Right cardiac atrium (tissue), 5 donors: ENCODE data around the gene CYP27A1. TPM values are rescaled to one million over a fixed set of nuclear protein-coding genes. Genes with fewer than 3 reads are reported as not detected.
"Not testable (repeated sequence)": the region's sequence is repeated elsewhere in the genome, so short reads cannot be mapped to it uniquely, and the experiment has no call there.

ENCODE experiments used
- ATAC-seq, 2 donors: fragments of 200-7000 bp; cut with Tn5 transposase; one replicate each; pipeline versions ENCODE4 v1.8.0 to v1.9.1; 2020; ENCODE audit warnings: moderate library complexity in 2 of 2, mild to moderate bottlenecking in 1 of 2
- DNase-seq, 3 donors: peaks; one replicate each; pipeline ENCODE4 v3.0.0-alpha.2; 2020
- H3K27ac ChIP-seq: one replicate; pipeline ENCODE4 v1.5.1; 2013; ENCODE audit warnings: mild to moderate bottlenecking, low read length, control low read depth, moderate library complexity
- H3K27me3 ChIP-seq: one replicate; pipeline ENCODE4 v1.6.1; 2013; ENCODE audit not compliant: control insufficient read depth, insufficient read depth
- H3K4me1 ChIP-seq: one replicate; pipeline ENCODE4 v1.6.1; 2013; ENCODE audit warnings: low read length; ENCODE audit not compliant: control insufficient read depth, insufficient read depth
- H3K4me3 ChIP-seq: one replicate; pipeline ENCODE4 v1.5.1; 2013; ENCODE audit warnings: low read length, control low read depth
- H3K9me3 ChIP-seq: one replicate; pipeline ENCODE4 v1.6.1; 2013; ENCODE audit warnings: low read length; ENCODE audit not compliant: control insufficient read depth
- WGBS: extraction: QIAGEN DNeasy Blood & Tissue Kit; methylation state at CpG from one replicate; pipeline ENCODE4 v1.1.7; 2013; 5-methylcytosine and 5-hydroxymethylcytosine counted together
- intact Hi-C, 4 donors: fragments of 100-400 bp; cut with DNase I; formaldehyde crosslinking; loops; one replicate each; pipeline versions ENCODE4 v1.11.0 to v1.14.0; 2022 to 2023
- polyA plus RNA-seq: library from polyadenylated mRNA; stranded (reverse); fragments of 200-250 nt; gene quantifications from one replicate; pipeline ENCODE4 v1.2.3, GENCODE V29; 2013
- total RNA-seq, 4 donors: library from RNA; stranded (reverse); fragmentation: NEBNext Ultra II Directional; extraction: Animal tissue kit (Norgen Biotek cat#: 25700); gene quantifications; one replicate each; pipeline ENCODE4 v1.2.1, GENCODE V29; 2021
- donor health status: healthy with polysubstance abuse.
- donor health status: DM: no; HTN: yes; CAD: no.
- donor health status: DM: no; HTN: no; CAD: no.
- donor health status: DM: no; HTN: yes; CAD: no; lungs with severe emphysema.
- donor health status: DM: yes; HTN: yes; CAD: no.

CYP27A1 gene
- total and polyA plus RNA-seq, 5 donors: 14.0 to 20.2 (median 15.6) TPM

DNA sequence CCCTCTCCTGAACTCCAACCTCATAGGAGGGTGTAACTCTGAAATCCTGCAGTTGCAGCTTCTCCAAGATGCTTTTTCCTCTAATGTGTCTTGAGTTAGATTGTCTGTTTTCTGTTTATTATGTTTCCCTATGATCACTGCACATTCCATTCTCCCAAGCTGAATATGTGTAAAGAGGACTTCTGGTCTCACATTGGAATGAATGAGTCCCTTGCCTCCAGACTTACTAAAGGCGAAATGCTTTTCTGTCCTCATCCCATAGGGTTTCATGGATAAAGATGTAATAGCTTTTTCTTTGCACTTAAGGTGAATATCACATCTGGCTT, 35.5 kb upstream of the CYP27A1 start:
- ATAC-seq (no peak), DNase-seq (no peak)
- WGBS: 83% methylated on average over 1 of the region's 1 CpG
- H3K27me3 ChIP-seq: no peaks in the 10 kb centered on the region
- intact Hi-C loops: no loop called here
- peak overlapping the region; percentile 82 for H3K27ac ChIP-seq
- H3K4me1 ChIP-seq: peaks cover 4% of the 10 kb centered on the region
- no peak overlapping the region for H3K4me3 ChIP-seq
- H3K9me3 ChIP-seq: no peaks in the 10 kb centered on the region

DNA sequence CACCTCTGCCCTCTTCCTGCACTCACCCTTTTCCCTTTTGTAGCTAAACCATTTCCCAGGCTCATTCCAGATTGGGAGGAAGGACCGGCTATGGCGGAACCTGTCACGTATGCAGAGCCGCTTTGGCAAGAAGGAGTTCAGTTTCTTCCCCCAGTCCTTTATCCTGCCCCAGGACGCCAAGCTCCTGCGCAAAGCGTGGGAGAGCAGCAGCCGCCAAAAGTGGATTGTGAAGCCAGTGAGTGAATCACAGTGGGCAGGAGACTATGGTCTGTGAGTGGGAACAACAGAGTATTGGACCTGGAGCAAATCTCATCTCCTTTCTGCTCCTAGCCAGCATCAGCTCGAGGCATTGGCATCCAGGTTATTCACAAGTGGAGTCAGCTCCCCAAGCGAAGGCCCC, 35.0 kb upstream of the CYP27A1 start:
- DNase-seq (peak; percentile 61 to 66 (median 62)), ATAC-seq (peak; percentile 24 to 53)
- peaks cover 4% of the 10 kb centered on the region for H3K4me1 ChIP-seq
- H3K9me3 ChIP-seq: no peaks in the 10 kb centered on the region
- WGBS: 87% methylated on average over 10 of the region's 10 CpGs
- H3K27me3 ChIP-seq: no peaks in the 10 kb centered on the region
- peak overlapping the region; percentile 18 for H3K27ac ChIP-seq
- no peak overlapping the region for H3K4me3 ChIP-seq
- intact Hi-C loops: no loop called here

DNA sequence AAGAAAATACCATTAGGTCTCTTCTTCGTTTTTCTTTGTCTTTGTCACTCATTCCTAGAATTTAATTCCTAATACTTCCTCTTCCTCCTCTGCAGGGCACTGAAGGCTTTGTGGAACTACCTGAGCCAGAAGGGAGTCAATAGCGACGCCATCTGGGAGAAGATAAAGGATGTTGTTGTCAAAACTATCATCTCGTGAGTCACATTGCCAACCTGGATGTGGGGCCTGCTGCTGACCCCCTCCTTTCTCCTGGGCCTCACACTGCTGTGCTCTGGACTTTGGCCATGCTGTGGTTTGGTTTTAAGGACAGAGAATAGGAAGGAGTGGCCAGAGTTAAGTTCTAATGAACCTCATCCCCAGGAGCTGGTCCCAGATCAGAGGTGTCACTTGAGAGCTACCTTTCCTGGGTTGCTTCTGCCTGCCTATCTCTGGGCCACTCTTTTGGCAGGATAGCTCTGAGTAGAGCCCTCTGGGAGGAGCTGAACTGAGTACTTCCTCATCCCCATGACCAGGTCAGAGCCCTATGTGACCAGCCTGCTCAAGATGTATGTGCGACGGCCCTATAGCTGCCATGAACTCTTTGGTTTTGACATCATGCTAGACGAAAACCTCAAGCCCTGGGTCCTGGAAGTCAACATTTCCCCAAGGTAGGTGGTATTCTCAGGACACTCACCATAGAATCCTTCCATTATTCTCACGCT, 33.1 kb upstream of the CYP27A1 start:
- H3K4me3 ChIP-seq: no peak overlapping the region
- ATAC-seq (no peak), DNase-seq (no peak)
- no peaks in the 10 kb centered on the region for H3K27me3 ChIP-seq
- peaks cover 4% of the 10 kb centered on the region for H3K4me1 ChIP-seq
- intact Hi-C loops: no loop called here
- no peak overlapping the region for H3K27ac ChIP-seq
- WGBS: 89% methylated on average over 8 of the region's 8 CpGs
- no peaks in the 10 kb centered on the region for H3K9me3 ChIP-seq

DNA sequence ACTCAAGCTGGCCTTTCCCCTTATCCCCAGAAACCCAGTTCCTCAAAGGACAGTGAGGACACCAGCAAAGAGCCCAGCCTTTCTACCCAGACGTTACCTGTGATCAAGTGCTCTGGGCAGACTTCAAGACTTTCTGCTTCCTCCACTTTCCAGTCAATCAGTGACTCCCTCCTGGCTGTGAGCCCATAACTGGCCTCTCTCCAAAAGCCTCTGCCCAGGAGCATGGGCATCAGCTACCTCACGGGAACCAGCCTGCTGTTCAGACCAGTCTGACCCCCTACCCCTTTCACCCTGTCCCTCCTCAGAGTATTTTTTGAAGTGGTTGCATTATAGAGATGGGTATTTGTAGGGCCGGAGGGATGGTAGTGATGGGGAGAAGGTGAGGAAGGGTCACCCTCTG, 27.7 kb upstream of the CYP27A1 start:
- no peaks in the 10 kb centered on the region for H3K9me3 ChIP-seq
- no peaks in the 10 kb centered on the region for H3K4me1 ChIP-seq
- intact Hi-C loops: no loop called here
- DNase-seq (no peak), ATAC-seq (no peak)
- 85% methylated on average over 3 of the region's 3 CpGs for WGBS
- no peak overlapping the region for H3K27ac ChIP-seq
- no peaks in the 10 kb centered on the region for H3K27me3 ChIP-seq
- H3K4me3 ChIP-seq: no peak overlapping the region

DNA sequence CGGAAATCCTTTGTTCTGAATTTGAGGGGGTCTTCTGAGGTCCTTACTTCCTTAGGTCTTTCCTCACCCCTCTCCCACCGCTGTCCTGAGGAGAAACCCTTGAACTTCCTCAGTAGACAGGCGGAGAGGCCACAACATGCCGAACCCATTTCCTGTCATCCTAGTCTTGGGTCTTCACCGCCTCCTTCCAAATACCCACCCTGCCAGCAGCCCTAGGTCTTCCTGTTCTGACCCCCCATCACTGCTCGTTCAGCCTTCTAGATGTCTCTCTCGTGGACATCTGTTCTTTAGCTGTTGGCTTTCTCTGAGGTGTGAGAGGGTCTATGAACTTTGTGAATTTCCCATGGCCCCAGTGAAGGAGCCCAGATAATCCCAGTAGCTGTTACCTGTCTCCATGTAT, 27.2 kb upstream of the CYP27A1 start:
- intact Hi-C loops: no loop called here
- H3K27ac ChIP-seq: no peak overlapping the region
- ATAC-seq: no peak
- no peaks in the 10 kb centered on the region for H3K27me3 ChIP-seq
- no peaks in the 10 kb centered on the region for H3K9me3 ChIP-seq
- H3K4me1 ChIP-seq: no peaks in the 10 kb centered on the region
- DNase-seq: no peak
- 83% methylated on average over 7 of the region's 7 CpGs for WGBS
- H3K4me3 ChIP-seq: no peak overlapping the region

DNA sequence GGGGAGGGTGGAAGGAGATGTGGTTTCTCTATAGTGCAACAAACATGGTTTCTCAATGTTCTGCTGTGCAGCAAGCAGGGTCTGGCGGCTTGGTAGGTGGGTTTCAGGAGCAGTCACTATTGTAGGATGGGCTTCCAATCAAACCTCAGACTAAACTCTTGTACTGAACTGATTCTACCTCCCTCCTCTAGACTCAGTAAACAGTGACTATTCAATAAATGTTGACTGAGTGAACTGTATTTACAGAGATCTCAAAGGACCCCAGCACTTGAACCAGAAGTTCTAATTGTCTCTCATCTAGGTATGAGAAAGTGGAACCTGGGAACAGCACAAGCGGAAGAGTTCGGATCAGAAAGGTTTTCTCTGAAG, 26.8 kb upstream of the CYP27A1 start:
- no peaks in the 10 kb centered on the region for H3K9me3 ChIP-seq
- WGBS: 95% methylated on average over 3 of the region's 3 CpGs
- ATAC-seq: no peak

DNA sequence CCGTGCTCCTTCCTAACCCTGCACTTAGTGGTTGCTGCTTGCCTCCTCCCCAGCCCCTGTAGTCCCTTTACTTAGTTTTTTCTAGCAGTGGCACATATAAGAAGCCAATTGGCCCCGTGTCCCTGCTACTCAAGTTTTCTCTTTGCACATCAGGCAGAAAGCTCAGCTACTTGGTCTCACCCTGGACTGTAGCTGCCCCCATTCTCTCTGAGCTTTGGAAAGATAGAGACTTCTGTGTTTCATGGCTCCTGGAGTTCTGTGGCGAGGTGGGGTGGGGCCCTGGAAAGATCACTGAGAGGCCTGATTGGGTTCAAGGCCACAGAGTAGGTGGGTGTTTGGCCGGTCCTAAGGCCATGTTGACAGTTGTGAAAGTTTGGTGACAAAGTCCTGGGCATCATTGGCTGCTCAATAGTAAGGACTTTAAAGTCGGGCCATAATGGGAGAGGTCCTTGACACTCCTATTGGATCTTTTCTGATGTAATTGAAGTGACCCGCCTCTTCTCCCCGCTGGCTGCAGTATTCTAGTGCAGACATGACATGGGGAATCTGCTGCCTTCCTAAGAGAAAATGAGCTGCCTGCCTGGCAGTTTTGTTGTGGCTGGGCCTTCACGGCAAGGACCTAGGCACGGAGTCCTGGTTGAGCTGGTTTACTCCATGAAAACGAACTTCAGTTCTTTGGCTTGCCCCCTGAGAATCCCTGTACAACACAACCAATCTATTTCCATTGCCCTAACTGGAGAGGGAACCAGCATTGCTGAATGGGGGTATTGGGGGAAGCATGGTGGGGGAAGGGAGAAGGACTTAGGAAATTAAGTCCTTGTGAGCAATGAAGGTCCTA, 26.2 kb upstream of the CYP27A1 start:
- Histone ChIP-seq H3K4me3 (no peak overlapping the region), H3K9me3 (no peaks in the 10 kb centered on the region), H3K27ac (no peak overlapping the region), H3K27me3 (no peaks in the 10 kb centered on the region), H3K4me1 (no peaks in the 10 kb centered on the region)
- no peak for DNase-seq
- WGBS: 95% methylated on average over 10 of the region's 10 CpGs
- no peak for ATAC-seq
- intact Hi-C loops: no loop called here

More for the DNA sequence above, 26.8 kb upstream of the CYP27A1 start:
- DNase-seq: no peak
- Histone ChIP-seq H3K4me1 (no peaks in the 10 kb centered on the region), H3K27me3 (no peaks in the 10 kb centered on the region), H3K4me3 (no peak overlapping the region), H3K27ac (no peak overlapping the region)
- intact Hi-C loops: no loop called here

DNA sequence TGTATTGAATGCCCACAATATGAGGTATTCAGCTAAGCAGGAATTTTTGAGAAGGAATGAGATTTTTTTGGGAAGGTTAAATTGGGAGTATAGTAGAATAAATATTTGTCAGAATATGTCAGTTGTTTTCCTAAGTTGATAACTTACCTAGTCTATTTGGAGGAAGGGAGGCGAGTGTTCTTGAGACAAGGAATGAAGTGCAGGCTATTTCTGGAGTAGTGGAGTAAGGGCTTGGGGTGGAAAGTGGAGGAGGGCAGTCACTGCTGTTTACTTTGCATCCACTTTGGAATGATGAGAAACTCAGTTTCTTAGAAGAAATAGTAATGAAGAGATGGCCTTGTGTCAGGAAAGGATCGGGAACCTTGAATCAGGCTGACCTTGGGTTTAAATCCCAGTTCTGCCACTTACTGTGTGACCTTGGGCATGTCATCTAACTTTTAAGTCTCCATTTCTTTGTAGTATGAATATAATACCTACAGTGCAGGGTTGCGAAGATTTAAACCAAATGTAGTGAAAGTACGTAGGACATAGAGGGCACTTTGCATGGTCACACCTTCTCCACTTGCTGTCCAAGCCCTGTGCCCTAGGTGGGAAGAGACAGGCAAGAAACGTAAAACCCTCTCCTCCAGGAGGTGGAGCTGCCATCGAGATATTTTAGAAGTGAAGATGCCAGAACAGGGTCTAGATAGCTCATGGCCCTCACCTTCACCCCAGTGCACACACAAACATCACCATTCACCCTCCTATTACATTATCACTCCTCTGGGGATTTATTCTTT, 25.2 kb upstream of the CYP27A1 start:
- H3K27ac ChIP-seq: no peak overlapping the region
- ATAC-seq (no peak), DNase-seq (no peak)
- no peak overlapping the region for H3K4me3 ChIP-seq
- 79% methylated on average over 6 of the region's 6 CpGs for WGBS
- intact Hi-C loops: no loop called here
- H3K9me3 ChIP-seq: no peaks in the 10 kb centered on the region
- no peaks in the 10 kb centered on the region for H3K4me1 ChIP-seq
- no peaks in the 10 kb centered on the region for H3K27me3 ChIP-seq

DNA sequence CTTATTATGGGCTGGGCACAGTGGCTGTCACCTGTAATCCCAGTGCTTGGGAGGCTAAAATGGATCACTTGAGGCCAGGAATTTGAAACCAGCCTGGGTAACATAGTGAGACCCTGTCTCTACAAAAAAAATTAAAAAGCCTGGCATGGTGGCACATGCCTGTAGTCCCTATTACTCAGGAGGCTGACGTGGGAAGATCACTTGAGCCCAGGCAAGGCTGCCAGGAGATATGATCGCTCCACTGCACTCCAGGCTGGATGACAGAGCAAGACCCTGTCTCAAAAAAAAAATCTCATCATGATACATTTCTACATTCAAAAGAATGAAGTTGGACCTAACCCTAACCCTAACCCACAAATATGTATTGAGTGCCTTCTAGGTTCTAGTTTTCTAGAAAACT, 20.2 kb upstream of the CYP27A1 start:
- WGBS: 80% methylated on average over 2 of the region's 2 CpGs

DNA sequence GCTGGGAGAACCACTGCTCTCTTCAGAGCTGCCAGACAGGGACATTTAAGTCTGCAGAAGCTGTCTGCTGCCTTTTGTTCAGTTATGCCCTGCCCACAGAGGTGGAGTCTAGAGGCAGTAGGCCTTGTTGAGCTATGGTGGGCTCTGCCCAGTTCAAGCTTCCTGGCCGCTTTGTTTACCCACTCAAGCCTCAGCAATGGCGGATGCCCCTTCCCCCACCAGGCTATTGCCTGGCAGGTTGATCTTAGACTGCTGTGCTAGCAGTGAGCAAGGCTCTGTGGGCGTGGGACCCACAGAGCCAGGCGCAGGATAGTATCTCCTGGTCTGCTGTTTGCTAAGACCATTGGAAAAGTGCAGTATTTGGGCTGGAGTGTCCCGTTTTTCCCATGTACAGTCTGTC, 9.2 kb upstream of the CYP27A1 start:
- H3K4me3 ChIP-seq, H3K9me3 ChIP-seq, intact Hi-C loops, H3K27me3 ChIP-seq, ATAC-seq, H3K4me1 ChIP-seq, DNase-seq, H3K27ac ChIP-seq: not testable (repeated sequence)
- WGBS: 95% methylated on average over 5 of the region's 5 CpGs

More for the DNA sequence above, 20.2 kb upstream of the CYP27A1 start:
- no peak overlapping the region for H3K4me3 ChIP-seq
- H3K27ac ChIP-seq: no peak overlapping the region
- intact Hi-C loops: no loop called here
- DNase-seq (no peak), ATAC-seq (no peak)
- no peaks in the 10 kb centered on the region for H3K9me3 ChIP-seq
- H3K27me3 ChIP-seq: no peaks in the 10 kb centered on the region
- no peaks in the 10 kb centered on the region for H3K4me1 ChIP-seq

DNA sequence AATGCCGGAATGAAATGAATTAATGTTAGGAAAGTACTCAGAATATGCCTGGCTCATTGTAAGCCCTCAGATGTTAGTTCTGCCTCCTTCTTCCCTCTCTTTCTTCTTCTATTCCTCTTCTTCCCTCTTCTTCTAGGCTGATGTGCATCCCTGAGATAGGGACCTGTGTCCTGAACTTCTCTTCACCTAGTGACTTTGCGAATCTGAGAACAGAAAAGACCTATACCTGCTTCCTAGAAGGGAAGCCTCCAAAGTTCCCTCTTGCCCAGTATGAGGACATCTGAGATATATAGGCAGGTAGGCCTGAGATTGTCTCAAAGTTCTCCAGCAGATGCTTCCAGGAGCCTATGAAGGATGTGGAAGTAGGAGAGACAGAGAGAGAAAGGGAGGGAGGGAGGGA, 8.1 kb upstream of the CYP27A1 start:
- Histone ChIP-seq H3K4me1 (no peaks in the 10 kb centered on the region), H3K27ac (no peak overlapping the region), H3K4me3 (no peak overlapping the region), H3K27me3 (no peaks in the 10 kb centered on the region), H3K9me3 (no peaks in the 10 kb centered on the region)
- DNase-seq: no peak
- WGBS: 98% methylated on average over 2 of the region's 2 CpGs
- intact Hi-C loops: no loop called here
- no peak for ATAC-seq
